ENCODE measurements around the gene LHFPL6.

Gene LHFPL6

GRCh38 chr13:39330504-39330903, 272.5 kb downstream of the LHFPL6 start:
- DNase-seq, result no peak

GRCh38 chr13:39329182-39329639, 273.8 kb downstream of the LHFPL6 start:
- DNase-seq, result no peak

DNA sequence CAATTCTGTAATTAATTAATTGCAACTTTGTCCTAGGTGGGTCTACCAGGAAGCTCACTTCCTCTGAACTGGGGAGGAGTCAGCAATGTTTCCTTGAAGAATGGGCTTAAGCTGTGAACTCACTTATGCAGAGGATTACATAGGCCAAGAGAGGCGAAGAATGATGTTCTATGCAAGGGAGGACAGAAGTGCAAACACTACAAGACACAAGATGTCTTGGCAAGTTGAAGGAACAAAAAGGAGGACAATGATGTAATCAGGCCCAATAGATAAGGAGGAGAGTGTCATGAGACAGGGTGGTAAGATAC, 275.9 kb downstream of the LHFPL6 start:
- DNase-seq, result no peak

- DNase-seq, result no peak
Measured at GRCh38 chr13:39326469-39327171, 276.4 kb downstream of the LHFPL6 start.

GRCh38 chr13:39324806-39325311, 278.1 kb downstream of the LHFPL6 start:
- DNase-seq, result no peak

- no peak for DNase-seq
Measured at GRCh38 chr13:39322836-39323585, 280.0 kb downstream of the LHFPL6 start.

DNA sequence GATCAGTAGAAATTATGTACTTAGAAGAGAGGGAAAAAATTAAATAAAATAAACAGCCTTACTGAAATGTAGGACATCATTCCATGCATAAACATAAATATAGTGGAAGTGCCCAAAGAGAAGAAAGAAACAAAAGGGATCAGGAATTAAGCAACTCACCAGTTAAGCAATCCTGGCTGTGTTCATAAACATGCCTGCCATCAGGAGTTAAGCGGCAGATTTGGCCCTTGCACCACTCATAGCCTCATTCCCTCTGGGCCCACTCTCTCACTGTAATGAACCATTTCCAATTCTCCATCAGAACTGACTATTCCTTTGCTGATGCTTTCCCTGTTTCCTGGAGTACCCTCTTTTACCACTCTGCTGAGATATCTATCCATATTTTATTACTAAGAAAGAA, 281.4 kb downstream of the LHFPL6 start:
- DNase-seq, result no peak

DNA sequence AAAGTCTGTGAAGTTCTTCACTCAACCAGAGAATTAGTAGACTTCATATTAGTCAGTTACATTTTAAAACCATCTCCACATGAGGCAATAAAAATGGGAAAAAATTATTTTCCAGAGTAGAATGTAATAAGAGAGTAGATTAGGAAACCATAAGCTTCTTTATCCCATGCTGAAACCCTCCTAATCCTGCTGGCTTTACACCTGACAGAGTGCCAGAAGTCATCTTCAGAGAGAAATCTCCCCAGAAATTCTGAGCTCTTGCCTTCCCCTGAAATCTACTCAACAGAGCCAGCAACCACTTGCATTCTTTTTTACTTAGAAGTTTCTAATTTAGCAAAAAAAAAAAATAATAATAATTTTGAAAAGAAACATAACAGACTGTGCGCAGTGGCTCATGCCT, 284.8 kb downstream of the LHFPL6 start:
- no peak for DNase-seq

GRCh38 chr13:39317291-39317690, 285.7 kb downstream of the LHFPL6 start:
- no peak for DNase-seq

- DNase-seq, result no peak
Measured at GRCh38 chr13:39315796-39316195, 287.2 kb downstream of the LHFPL6 start.

DNA sequence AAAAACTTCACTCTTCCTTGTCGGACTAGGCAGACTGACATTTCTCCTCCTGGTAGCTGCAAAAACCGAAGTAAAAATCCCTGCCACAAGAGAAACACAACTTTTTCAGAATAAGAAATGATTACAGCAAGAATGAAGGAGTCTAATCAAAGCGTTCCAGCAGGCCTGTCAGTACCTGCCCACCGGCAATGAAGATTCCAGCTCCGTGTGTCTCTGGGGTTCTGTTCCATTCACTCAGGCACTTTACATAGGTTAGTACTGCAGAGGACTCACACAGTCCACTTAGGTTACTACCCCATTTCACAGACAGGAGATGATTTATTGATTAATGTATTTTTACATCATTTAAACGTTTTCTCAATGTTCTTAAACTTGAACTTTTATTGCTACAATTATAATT, 289.3 kb downstream of the LHFPL6 start:
- DNase-seq, result no peak

- DNase-seq, result no peak
Measured at GRCh38 chr13:39312596-39312995, 290.4 kb downstream of the LHFPL6 start.

DNA sequence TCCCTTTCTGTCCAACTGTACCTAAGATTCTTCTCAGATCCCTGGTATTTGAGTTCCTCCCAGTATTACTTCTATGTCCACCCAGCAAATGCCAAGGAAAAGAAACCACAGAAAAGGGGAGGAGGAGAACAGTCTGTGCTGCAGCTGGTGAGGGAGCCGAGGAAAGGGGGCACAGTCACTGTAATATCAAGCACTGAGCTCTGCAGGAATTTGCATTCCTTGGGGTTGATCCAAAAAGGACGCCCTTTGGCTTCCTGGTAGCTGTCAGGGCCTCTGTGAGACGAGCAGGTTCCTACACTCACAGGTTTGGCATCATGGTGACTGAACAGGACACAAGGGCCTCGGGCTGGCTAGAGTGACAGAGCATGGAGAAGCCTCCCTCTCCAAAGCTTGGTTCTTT, 291.4 kb downstream of the LHFPL6 start:
- no peak for DNase-seq

- no peak for DNase-seq
Measured at GRCh38 chr13:39310961-39311360, 292.0 kb downstream of the LHFPL6 start.

DNA sequence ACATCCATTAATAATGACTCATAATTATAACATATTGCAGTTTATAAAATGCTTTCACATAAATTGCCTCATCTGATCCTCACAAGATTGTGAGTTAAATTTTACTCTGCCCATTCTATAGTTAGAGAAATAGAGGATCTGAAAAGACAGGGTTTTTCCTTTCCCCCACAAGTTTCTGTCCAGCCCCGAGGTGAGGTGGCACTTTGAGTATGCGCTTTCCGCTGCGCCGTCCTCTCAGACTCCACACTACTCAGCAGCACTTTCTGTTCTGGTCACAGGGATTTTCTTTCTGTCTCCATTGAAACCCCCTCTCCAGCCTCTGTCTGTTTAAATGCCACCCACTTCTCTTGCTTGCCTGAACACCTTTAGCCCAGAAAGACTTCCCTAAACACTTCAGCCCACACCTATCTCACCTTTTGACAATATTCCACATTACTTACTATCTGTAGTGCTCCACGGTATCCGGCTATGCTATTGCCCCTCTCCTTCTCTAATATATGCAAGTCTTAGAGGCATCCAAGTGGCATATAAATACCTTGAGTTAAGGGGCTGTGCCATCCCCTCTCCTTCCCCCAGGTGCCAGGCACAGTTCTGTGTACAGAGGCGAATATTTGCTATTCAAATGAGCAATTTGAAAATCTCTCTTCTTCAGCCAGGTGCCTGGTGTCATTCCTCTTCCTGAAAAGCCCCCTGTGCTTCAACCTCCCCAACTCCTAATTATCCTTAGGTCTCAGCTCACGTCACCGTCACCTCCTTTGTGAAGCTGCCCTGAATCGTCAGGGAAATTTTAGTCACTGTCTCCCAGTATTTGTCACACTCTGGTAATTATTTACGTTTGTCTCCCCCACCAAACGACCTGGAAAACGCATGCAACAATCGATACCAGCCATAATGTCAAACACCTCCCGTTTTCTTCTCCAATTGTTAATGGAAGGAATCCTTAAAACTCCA, 296.1 kb downstream of the LHFPL6 start:
- DNase-seq, result no peak

DNA sequence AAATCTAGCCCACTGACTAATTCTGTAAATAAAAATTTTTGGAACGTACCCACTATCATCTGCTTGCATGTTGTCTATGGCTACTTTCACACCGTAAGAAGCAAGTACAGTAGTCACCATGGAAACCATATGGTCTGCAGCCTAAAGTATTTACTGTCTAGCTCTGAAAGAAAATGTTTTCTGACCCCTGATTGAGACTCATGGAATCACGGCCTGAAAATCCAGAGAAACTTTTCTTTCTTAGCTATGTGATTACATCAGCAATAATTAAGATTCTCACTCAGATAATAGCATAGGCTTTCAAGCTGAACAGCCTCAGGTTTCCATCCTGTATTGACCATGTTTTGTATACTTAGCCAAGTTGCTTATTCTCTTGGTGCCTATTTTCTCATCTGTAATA, 300.2 kb downstream of the LHFPL6 start:
- no peak for DNase-seq

DNA sequence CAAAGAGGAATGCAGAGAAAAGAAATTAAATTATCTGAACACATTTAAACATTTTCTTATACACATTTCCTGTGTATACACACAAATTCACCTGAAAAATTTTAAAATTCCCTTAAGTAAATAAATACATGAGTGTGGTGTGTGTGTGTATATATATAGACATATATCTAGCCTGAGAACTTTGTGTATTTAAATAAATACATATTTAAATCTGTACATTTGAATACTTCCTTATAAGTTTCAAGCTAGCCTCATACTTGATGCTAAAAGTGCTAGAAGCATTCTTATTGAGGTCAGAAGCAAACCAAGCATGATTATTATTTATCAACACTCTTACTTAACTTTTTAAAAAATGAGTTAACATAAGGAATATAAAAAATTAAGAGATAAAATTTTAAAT, 304.0 kb downstream of the LHFPL6 start:
- DNase-seq, result no peak

DNA sequence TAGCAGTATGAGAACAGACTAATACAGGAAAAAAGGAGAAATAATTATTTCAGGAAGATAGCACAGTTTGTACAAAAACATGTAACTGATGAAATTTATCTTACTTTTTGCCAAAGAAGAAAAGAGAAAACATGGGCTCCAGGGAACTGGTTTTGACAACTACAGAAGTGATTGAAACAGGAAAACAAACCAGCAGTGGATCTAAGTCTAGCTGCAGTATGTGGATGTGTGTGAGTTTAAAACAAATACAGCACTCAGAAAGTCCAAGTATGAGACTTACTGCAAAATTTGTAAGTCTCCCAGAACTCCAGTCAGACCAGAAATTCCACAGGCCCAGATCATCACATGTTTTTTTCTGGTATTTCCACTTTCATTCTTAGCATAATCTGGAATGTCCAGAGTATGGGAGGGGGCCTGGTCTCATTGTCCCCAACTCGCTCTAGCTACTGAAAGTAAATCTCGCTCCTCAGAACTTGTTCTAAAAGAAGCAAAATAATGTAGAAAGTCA, 305.3 kb downstream of the LHFPL6 start:
- no peak for DNase-seq

- no peak for DNase-seq
Measured at GRCh38 chr13:39297023-39297422, 306.0 kb downstream of the LHFPL6 start.

DNA sequence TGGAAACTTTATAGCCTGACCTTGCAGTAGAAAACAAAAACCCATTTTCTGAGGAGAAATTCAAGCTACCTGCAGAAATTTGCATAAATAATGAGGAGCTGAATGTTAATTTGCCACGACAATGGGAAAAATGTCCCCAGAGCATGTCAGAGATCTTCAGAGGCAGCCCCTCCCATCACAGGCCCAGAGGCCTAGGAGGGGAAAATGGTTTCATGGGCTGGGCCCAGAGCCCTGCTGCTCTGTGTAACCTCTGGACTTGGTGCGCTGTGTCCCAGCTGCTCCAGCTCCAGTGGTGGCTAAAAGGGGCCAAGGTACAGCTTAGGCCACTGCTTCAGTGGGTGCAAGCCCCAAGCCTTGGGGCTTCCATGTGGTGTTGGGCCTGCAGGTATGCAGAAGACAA, 306.8 kb downstream of the LHFPL6 start:
- no peak for DNase-seq

Data from amniotic stem cell (primary cell).